Urinary bladder (tissue), 4 donors: Measurements from ENCODE around the gene C1QTNF8. TPM values are rescaled to one million over a fixed set of nuclear protein-coding genes. Genes with fewer than 3 reads are reported as not detected.

Experiments
- DNase-seq: peaks from one replicate; pipeline ENCODE4 v3.0.0-alpha.2; 2015; ENCODE audit errors: extremely low spot score
- H3K27ac ChIP-seq: one replicate; pipeline ENCODE4 v1.5.1; 2013; ENCODE audit warnings: low read depth, mild to moderate bottlenecking, moderate library complexity
- H3K36me3 ChIP-seq: one replicate; pipeline ENCODE4 v1.6.1; 2013; ENCODE audit warnings: mild to moderate bottlenecking, moderate library complexity; ENCODE audit not compliant: insufficient read depth
- H3K4me1 ChIP-seq: one replicate; pipeline ENCODE4 v1.6.1; 2013; ENCODE audit warnings: mild to moderate bottlenecking, moderate library complexity; ENCODE audit not compliant: insufficient read depth
- H3K4me3 ChIP-seq: one replicate; pipeline ENCODE4 v1.5.1; 2013; ENCODE audit warnings: low read depth, low read length
- WGBS: extraction: QIAGEN DNeasy Blood & Tissue Kit; methylation state at CpG from one replicate; pipeline ENCODE4 v1.1.7; 2013; 5-methylcytosine and 5-hydroxymethylcytosine counted together
- polyA plus RNA-seq: library from polyadenylated mRNA; stranded (reverse); fragments of 200-250 nt; gene quantifications from one replicate; pipeline ENCODE4 v1.2.3, GENCODE V29; 2013
- total RNA-seq: library from RNA; depleted of rRNA; stranded (reverse); fragments of >200 nt; gene quantifications from one replicate; pipeline ENCODE4 v1.2.3, GENCODE V29; 2014
- donor health status: healthy with polysubstance abuse.
- donor health status: healthy.

The C1QTNF8 gene, protein sequence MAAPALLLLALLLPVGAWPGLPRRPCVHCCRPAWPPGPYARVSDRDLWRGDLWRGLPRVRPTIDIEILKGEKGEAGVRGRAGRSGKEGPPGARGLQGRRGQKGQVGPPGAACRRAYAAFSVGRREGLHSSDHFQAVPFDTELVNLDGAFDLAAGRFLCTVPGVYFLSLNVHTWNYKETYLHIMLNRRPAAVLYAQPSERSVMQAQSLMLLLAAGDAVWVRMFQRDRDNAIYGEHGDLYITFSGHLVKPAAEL
- total RNA-seq (not detected), polyA plus RNA-seq (not detected)

GRCh38 chr16:1096169-1097082 lies at the start of gene C1QTNF8:
Gene C1QTNF8, minus strand, starts transcription at chr16:1096244. Its CDS starts 1,322 bp downstream, at chr16:1094922.
- WGBS = 66% methylated on average over 55 of the region's 55 CpGs
- no peak for DNase-seq

GRCh38 chr16:1145383-1146100 lies 49.5 kb upstream of the C1QTNF8 start:
- Histone ChIP-seq H3K36me3 (no peaks in the 10 kb centered on the region), H3K27ac (no peak overlapping the region), H3K4me3 (no peak overlapping the region), H3K4me1 (no peaks in the 10 kb centered on the region)
- WGBS = 64% methylated on average over 30 of the region's 30 CpGs
- no peak for DNase-seq

More at GRCh38 chr16:1096169-1097082, at the start of gene C1QTNF8:
- H3K27ac ChIP-seq = no peak within 1 kb of the TSS
- no peak within 1 kb of the TSS for H3K4me3 ChIP-seq
- no peaks in the 10 kb centered on the region for H3K4me1 ChIP-seq
- no peaks in the 10 kb centered on the region for H3K36me3 ChIP-seq

- WGBS = 82% methylated on average over 46 of the region's 46 CpGs
- no peak overlapping the region for H3K27ac ChIP-seq
- DNase-seq = no peak
- no peak overlapping the region for H3K4me3 ChIP-seq
- no peaks in the 10 kb centered on the region for H3K36me3 ChIP-seq
- no peaks in the 10 kb centered on the region for H3K4me1 ChIP-seq
Measured at GRCh38 chr16:1144476-1145382, 48.7 kb upstream of the C1QTNF8 start.

DNA sequence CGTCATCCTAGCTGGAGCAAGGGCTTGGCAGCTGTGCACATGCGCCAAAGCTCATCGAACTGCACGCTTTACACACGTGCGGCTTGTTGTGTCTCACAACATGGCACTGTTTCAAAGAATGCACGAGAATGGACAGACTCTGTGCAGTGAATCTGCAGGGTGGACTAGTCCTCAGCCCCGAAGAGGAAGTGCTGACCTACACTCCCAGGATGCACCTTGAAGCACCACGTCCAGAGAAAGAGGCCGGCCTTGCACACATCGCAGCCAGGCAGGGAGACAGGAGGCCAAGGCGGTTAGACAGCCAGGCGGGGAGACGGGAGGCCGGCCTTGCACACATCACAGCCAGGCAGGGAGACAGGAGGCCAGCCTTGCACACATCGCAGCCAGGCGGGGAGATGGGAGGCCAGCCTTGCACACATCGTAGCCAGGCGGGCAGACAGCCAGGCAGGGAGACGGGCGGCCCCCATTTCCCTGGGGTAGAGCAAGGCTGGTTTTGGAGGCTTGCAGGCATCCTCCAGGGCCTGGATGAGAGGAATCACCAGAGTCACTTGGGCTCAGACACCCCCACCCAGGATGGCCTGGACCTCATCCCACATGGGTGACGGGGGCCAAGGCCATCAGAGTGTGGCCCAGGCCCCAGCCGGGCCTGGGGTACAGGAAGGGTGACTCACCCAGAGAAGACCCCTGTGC lies 47.9 kb upstream of the C1QTNF8 start:
- no peak for DNase-seq
- Histone ChIP-seq H3K4me3 (no peak overlapping the region), H3K36me3 (no peaks in the 10 kb centered on the region), H3K27ac (no peak overlapping the region), H3K4me1 (no peaks in the 10 kb centered on the region)
- 87% methylated on average over 23 of the region's 23 CpGs for WGBS

DNA sequence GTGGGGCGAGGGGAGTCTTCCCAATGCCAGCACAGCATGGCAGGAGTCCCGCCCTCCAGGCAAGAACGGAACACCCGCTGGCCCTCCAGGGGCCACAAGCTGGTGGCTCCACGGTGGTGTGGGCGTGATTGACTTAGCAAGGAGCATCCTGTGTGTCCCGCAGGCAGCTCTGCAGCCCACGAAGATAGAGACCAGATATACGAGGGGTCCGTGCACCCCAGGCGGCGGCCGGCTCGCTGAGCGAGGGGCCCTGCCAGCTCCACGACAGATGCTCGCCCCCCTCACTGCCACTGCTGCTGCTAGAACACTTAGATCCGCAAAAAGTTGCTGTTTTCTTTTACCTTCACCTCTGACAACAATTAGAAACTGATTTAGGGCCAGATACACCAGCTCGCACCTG lies 46.9 kb upstream of the C1QTNF8 start:
- H3K36me3 ChIP-seq = no peaks in the 10 kb centered on the region
- 79% methylated on average over 19 of the region's 19 CpGs for WGBS
- no peak overlapping the region for H3K27ac ChIP-seq
- DNase-seq = no peak
- H3K4me1 ChIP-seq = no peaks in the 10 kb centered on the region
- no peak overlapping the region for H3K4me3 ChIP-seq

DNA sequence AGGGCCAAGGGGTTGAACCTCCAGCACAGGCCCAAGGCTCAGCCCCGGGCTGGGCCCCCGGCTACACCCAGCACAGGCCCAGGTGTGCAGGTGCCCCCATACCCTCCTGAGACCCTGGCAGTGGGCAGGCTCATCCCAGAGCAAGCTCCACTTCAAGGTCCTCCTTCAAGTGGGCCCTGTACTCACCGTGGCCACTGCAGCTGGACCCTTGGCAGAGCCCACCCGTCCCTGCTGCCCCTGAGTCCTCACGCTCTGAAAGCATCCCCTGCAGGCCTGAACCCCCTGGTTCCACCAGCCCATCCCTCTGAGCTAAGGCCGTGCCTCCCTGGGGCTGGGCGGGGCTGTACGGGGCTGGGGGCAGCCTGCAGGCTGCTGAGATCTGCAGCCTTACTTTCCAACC lies 45.7 kb upstream of the C1QTNF8 start:
- no peak for DNase-seq
- H3K27ac ChIP-seq = no peak overlapping the region
- H3K36me3 ChIP-seq = no peaks in the 10 kb centered on the region
- no peak overlapping the region for H3K4me3 ChIP-seq
- H3K4me1 ChIP-seq = no peaks in the 10 kb centered on the region
- 84% methylated on average over 8 of the region's 8 CpGs for WGBS

- no peaks in the 10 kb centered on the region for H3K36me3 ChIP-seq
- no peaks in the 10 kb centered on the region for H3K4me1 ChIP-seq
- H3K4me3 ChIP-seq = no peak overlapping the region
- 38% methylated on average over 8 of the region's 8 CpGs for WGBS
- no peak overlapping the region for H3K27ac ChIP-seq
- DNase-seq = no peak
Measured at GRCh38 chr16:1141191-1141590, 45.1 kb upstream of the C1QTNF8 start.

DNA sequence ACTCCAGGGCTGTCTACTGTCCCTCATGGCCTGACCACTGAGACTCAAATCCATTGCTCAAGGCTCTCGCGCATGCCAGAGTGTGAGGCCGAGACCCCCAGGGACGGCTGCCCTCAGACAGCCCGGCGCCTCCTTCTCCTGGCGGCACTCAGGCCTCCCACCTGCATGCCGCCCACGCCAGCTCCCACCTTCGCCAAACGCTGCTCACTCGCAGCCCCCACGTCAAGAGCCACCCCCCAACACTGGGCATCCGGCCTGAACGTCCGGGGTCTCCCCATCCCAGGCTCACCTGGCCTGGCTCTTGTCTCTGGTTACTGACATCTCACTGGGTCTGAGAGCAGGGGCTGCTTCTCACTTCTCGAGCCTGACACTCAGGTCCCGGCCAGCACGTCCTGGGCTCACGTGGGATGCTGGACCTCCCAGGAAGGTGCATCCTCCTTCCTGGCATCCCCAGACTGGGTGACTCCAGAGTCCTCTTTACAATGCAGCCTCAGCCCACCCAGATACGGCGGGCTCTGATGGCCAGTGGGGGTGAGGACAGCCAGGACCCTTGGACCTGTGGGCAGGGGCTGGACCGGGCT lies 44.6 kb upstream of the C1QTNF8 start:
- H3K36me3 ChIP-seq = no peaks in the 10 kb centered on the region
- WGBS = 68% methylated on average over 23 of the region's 23 CpGs
- no peak overlapping the region for H3K27ac ChIP-seq
- no peak overlapping the region for H3K4me3 ChIP-seq
- DNase-seq = no peak
- H3K4me1 ChIP-seq = no peaks in the 10 kb centered on the region

DNA sequence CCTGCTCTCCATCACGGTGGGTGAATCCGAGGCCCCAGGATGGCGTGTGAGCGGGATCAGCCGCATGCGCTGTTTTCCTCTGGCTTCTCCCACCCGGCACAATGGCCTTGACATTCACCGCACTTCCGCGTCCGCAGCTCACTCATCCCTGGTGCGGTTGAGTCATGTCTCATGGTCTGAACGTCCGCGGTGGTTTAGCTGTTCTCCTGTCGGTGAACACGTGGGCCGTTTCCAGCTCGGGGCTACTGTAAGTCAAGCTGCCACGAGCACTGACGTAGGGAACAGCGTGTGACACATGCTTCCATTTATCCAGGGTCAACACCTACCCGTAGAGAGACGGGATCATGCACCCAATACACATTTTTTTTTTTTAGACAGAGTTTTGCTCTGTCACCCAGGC lies 41.6 kb upstream of the C1QTNF8 start:
- H3K4me1 ChIP-seq = no peaks in the 10 kb centered on the region

DNA sequence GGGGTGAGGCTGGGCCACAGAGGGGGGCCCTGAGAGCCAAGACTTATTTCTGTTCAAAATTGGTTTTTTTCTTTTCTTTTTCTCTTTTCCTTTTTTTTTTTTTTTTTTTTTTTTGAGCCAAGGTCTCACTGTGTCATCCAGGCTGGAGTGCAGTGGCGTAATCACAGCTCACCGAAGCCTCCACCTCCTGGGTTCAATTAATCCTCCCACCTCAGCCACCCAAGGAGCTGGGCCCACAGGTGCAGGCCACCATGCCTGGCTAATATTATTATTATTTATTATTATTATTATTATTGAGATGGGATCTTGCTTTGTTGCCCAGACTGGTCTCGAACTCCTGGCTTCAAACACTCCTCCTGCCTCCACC lies 39.4 kb upstream of the C1QTNF8 start:
- Histone ChIP-seq H3K4me1 (no peaks in the 10 kb centered on the region), H3K27ac (no peak overlapping the region), H3K4me3 (no peak overlapping the region), H3K36me3 (no peaks in the 10 kb centered on the region)
- DNase-seq = no peak
- 92% methylated on average over 3 of the region's 3 CpGs for WGBS

More for the DNA sequence above, 41.6 kb upstream of the C1QTNF8 start:
- Histone ChIP-seq H3K4me3 (no peak overlapping the region), H3K27ac (no peak overlapping the region), H3K36me3 (no peaks in the 10 kb centered on the region)
- DNase-seq = no peak
- 79% methylated on average over 24 of the region's 24 CpGs for WGBS

- 76% methylated on average over 30 of the region's 30 CpGs for WGBS
- no peaks in the 10 kb centered on the region for H3K4me1 ChIP-seq
- H3K4me3 ChIP-seq = no peak overlapping the region
- H3K27ac ChIP-seq = no peak overlapping the region
- no peak for DNase-seq
- H3K36me3 ChIP-seq = no peaks in the 10 kb centered on the region
Measured at GRCh38 chr16:1134776-1135458, 38.9 kb upstream of the C1QTNF8 start.
